Tibial nerve (tissue), 4 donors: ENCODE data around the gene KIAA1586.
"Not testable (repeated sequence)": the region's sequence is repeated elsewhere in the genome, so short reads cannot be mapped to it uniquely, and the experiment has no call there.

Source experiments
- CTCF ChIP-seq, 5 experiments: fragments of 200-600 bp in 3 of 5; fragments of 450-650 bp in 2 of 5; sonication (generic) in 3 of 5; IDR thresholded peaks; one replicate each; pipeline ENCODE4 v1.5.1; 2016 to 2019; ENCODE audit warnings: antibody characterized with exemption in 5 of 5, mild to moderate bottlenecking in 3 of 5, moderate library complexity in 2 of 5
- EP300 ChIP-seq, 2 donors: sonication (generic); formaldehyde crosslinking; IDR thresholded peaks; one replicate each; pipeline ENCODE4 v1.6.1; 2017; ENCODE audit warnings: antibody characterized with exemption in 2 of 2, mild to moderate bottlenecking in 1 of 2

GRCh38 chr6:57047257-57047585, 728 bp downstream of the KIAA1586 start:
- TF ChIP-seq CTCF, EP300 (IDR thresholded peaks at IDR 0.05): not testable (repeated sequence)
